Measurements from ENCODE around the gene VSIG8.

The VSIG8 gene

GRCh38 chr1:159882527-159882862 lies 20.0 kb upstream of the VSIG8 start:
- no peak for FAIRE-seq

GRCh38 chr1:159881622-159882526 lies 19.4 kb upstream of the VSIG8 start:
- FAIRE-seq: no peak

GRCh38 chr1:159880430-159880829 lies 18.0 kb upstream of the VSIG8 start:
- FAIRE-seq: no peak

DNA sequence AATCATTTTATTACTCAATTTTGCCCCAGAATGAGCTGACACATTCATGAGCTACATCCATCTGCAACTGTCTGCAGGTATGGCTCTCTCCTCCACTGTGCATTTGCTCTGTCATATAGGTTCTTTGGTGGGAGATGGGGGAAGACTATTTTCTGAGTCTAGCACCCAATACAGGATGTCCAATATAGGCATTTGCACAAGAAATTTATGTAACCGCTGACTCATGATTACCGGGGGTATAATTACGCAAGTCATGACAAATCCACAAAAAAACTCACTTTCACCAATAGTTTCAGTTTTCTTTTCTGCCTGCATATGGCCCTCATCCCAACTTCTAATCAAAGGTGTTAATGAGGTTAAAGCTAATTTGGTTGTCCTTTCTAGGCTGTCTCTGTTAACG lies 17.5 kb upstream of the VSIG8 start:
- FAIRE-seq: no peak

DNA sequence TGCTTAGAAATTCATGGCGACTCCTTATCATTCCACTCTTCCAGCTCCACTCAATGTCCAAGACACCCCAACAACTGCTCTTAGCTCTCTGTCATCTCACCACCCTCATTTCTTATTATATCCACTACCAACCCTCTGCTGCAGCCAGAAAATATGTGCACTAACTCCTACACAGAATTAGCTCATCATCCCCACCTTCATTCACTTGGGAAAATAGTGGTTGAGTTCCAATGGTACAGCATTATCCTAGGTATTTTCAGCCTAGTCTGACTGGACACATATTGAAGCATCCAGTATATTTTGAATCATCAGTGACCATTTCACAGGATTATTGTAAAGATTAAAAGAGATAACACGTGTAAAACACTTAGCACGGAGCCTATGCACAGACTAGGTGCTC lies 16.7 kb upstream of the VSIG8 start:
- FAIRE-seq: no peak

GRCh38 chr1:159877695-159878444 lies 15.4 kb upstream of the VSIG8 start:
- FAIRE-seq: no peak

- no peak for FAIRE-seq
Observed at GRCh38 chr1:159873530-159874143, 11.2 kb upstream of the VSIG8 start.

DNA sequence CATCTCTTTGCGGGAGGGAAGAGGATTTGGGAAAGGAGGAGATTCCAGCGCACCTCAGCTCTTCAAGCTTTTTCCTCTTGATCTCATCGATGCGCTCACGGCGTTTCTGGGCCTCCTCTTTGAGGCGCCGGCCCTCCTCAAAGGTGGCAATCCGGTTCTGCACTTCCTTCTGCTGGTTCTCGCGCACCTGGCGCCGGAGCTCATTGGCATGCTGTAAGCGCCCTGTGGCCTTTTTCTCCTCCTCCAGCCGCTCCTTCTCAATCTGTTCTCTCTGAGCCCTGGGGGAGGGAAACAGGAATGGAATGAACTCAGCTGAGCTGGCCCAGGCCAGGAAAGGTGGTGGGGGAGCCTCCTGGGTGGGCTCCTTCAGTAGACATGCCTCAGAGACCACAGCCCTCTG lies 10.4 kb upstream of the VSIG8 start:
- FAIRE-seq: no peak

DNA sequence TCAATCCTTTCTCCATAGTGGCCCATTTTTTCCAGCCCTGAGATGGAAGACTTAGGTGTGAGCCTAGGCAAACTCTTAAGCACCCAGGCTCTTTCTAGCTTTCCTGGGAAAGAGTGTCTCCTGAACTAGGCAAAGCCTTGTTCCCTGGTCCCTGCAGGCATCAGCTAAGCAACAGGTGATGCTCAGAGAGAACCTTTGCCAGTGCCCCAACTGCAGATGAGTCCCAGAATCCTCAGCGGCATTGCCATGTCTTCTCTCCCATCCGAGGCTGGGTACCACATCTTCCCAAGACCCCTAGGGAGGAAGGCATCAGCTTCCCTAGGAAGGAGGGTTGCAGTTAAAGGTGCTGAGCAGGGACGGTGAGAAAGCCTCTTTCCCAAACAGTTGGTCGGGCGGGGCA lies 8.2 kb upstream of the VSIG8 start:
- FAIRE-seq: no peak

DNA sequence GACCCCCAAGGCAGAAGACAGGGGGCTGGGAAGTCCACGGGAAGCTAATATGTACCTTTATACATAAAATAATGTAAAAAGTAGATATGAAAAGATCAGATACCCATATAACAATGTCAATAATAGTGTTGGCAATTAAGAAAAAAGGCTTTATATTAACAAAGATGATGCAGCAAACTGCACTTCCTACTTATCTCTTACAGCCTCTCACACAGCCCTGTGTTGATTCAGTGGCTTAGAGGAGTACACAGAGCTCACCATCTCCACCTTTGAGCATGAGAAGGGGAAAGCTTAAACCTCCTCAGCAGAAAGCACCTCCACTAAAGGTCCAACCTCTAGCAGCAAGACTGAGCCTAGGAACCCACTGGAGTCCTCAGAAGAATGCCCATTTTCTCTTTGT lies 7.2 kb upstream of the VSIG8 start:
- FAIRE-seq: no peak

DNA sequence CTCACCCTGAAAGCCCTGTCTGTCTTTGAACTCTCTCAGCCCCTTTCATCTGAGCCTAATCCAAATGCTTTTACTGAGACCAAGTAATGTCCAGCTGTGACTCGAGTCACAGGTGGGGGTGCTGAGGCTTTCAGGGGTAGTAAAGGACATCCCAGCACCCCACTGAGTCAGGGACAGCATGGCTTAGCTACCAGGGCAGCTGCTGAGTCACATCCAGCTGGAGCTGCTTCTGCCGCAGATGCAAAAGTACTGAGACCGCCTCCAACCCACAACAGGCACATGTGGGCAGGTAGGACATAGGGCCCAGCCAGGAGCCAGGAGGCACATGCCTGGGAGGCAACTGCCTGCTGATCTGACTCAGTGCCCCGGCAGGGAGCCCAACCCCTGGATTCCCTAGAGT lies 6.7 kb upstream of the VSIG8 start:
- FAIRE-seq: no peak

- no peak for FAIRE-seq
Observed at GRCh38 chr1:159868766-159869165, 6.3 kb upstream of the VSIG8 start.

DNA sequence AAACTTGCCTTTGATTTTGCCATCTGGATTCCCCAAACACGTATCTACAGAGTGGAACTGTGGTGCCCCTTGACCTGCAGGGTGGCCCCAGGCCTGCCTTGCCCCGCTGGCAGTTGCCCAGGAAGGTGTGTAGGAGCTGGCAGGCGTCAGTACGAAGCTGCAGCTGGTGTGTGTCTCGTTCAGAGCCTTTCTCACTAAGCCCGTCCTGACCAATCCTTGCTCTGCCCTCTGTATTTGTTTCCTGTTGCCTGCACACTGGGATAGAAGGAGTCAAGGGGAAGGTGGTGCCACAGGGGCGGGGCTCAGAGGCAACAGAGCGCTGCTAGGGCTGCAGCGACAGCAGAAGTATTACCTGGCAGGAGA lies 5.2 kb upstream of the VSIG8 start:
- FAIRE-seq: peak; percentile 47

DNA sequence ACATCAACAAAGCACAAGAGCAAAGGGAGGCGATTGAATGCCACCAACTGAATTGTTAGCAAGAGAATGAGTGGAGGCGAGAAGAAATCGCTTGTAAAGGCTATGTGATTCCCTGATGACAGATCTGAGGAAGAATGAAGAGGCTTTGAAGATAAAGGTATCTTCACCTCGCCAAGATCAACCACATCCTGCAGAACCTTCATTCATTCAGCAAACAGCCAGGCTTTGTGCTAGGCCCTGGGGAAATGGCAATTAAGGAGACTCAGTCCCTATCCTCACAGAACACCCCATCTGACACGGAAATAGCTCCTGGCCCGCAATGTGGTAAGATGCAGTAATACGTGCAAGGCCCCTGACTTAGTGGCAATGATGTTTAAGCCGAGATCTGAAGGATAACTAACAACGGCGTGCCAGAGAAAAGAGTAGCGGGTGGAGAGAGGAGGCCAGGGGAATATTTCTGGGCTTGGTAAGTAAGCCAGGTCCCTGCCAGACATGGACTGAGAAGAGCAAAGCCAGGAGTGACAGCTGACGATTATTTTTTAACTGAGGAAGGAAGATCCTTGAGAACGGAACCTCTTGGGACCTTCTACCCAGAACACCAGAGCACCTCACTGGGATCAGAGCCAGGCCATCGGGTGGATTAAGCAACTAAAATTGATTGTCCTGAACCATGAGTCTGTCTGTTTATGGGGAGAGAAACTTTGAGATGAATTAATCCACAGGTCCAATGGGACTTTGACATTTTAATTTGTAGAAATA lies 4.6 kb upstream of the VSIG8 start:
- FAIRE-seq: no peak

DNA sequence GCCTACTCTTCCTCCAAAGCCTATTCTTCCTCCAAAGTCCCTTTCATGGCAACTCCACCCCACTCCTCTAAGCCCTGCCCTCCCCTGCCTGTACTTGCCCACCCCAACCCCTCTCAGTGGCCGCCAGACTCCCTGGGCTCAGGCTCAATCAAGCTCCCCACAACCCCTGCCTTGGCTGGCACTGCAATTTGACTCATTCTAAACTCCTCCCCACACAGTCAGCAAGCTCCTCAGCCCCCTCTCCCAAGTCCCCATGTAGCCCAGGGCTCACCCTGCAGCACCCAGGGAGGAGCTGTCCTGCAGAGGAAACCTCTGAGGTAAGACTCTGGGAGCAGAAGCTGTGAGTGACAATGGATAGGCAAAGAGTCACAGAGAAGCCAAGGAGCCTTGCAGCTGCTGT lies 3.6 kb upstream of the VSIG8 start:
- FAIRE-seq: no peak

- no peak for FAIRE-seq
Observed at GRCh38 chr1:159864262-159864661, 1.8 kb upstream of the VSIG8 start.

- FAIRE-seq: no peak
Observed at GRCh38 chr1:159862031-159862430, 426 bp downstream of the VSIG8 start.

DNA sequence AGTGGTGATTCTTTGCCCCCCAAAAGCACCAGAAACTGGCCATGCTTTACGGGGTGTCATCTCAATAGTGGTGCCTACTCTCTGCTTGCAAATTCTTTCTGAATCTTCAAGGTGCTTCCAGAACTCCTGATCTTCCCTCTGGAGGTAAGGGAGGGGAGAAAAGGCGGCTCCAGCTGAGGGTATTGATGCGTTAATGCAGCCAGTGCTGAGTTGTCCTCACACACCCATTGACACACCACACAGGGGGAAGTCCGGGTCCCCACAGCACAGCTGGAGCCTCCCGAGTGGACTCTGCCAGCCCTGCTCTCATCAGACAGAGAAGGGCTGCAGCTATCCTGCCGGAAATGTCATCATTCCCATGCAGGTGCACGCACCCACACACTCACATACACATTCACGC lies 1.2 kb downstream of the VSIG8 start:
- no peak for FAIRE-seq

- FAIRE-seq: no peak
Observed at GRCh38 chr1:159860456-159860855, 2.0 kb downstream of the VSIG8 start.

- FAIRE-seq: no peak
Observed at GRCh38 chr1:159859767-159860322, 2.6 kb downstream of the VSIG8 start.

DNA sequence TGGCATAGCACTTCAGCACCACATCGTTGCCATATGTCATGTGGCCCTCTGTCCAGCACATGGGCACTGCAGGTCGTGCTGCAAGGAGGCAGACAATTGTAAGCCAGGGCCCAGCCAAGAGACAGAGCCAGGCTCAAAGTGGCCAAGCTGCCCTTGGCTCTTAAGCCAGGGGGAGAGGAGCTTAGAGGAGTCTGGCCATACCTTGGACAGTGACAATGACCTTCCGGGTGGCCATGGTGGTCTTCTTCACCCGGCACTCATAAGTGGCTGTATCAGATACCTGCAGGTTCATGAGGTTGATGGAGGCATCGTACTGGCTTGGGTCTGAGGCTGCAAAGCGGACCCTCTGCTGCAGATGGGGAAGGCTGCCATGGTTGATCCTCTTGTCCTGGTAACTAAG lies 4.6 kb downstream of the VSIG8 start:
- FAIRE-seq: no peak

- FAIRE-seq: no peak
Observed at GRCh38 chr1:159856576-159856975, 5.9 kb downstream of the VSIG8 start.

GRCh38 chr1:159855709-159856108 lies 6.7 kb downstream of the VSIG8 start:
- FAIRE-seq: no peak

All from colon (tissue), 2 donors.